H9 (cell line): ENCODE data around the gene FOXD2. TPM values are rescaled to one million over a fixed set of nuclear protein-coding genes. Genes with fewer than 3 reads are reported as not detected.

Source experiments
- DNase-seq: peaks from one replicate; pipeline ENCODE4 v3.0.0-alpha.2; 2017
- H2AFZ ChIP-seq: one replicate; pipeline ENCODE4 v1.6.1; 2013; ENCODE audit warnings: mild to moderate bottlenecking, low read length, control low read depth, moderate library complexity
- H2AK5ac ChIP-seq: 2 replicates; pipeline ENCODE4 v1.6.1; 2013; ENCODE audit warnings: low read length, control low read depth, mixed read lengths; ENCODE audit not compliant: insufficient read length
- H2BK120ac ChIP-seq: one replicate; pipeline ENCODE4 v1.6.1; 2013; ENCODE audit warnings: low read depth, mild to moderate bottlenecking, low read length, control low read depth, inconsistent platforms; ENCODE audit not compliant: poor library complexity, severe bottlenecking
- H2BK12ac ChIP-seq: 2 replicates; pipeline ENCODE4 v1.6.1; 2013; ENCODE audit warnings: low read length, control low read depth, mixed read lengths, low read depth; ENCODE audit not compliant: insufficient read length
- H2BK15ac ChIP-seq: 2 replicates; pipeline ENCODE4 v1.6.1; 2013; ENCODE audit warnings: low read depth, low read length, control low read depth
- H2BK20ac ChIP-seq: one replicate; pipeline ENCODE4 v1.6.1; 2013; ENCODE audit warnings: low read depth, mild to moderate bottlenecking, low read length, control low read depth, inconsistent platforms; ENCODE audit not compliant: poor library complexity, severe bottlenecking
- H2BK5ac ChIP-seq: 2 replicates; pipeline ENCODE4 v1.6.1; 2013; ENCODE audit warnings: low read length, control low read depth, mixed read lengths; ENCODE audit not compliant: insufficient read length
- H3K14ac ChIP-seq: 2 replicates; pipeline ENCODE4 v1.6.1; 2013; ENCODE audit warnings: low read length, control low read depth; ENCODE audit not compliant: insufficient read depth
- H3K18ac ChIP-seq: 2 replicates; pipeline ENCODE4 v1.6.1; 2013; ENCODE audit warnings: low read depth, mild to moderate bottlenecking, mixed read lengths, low read length, control low read depth; ENCODE audit not compliant: insufficient read length
- H3K23ac ChIP-seq: 2 replicates; pipeline ENCODE4 v1.6.1; 2013; ENCODE audit warnings: low read length, control low read depth, mixed read lengths, low read depth; ENCODE audit not compliant: insufficient read length
- H3K23me2 ChIP-seq: 2 replicates; pipeline ENCODE4 v1.6.1; 2013; ENCODE audit warnings: low read depth, mild to moderate bottlenecking, mixed read lengths, low read length, control low read depth; ENCODE audit not compliant: insufficient read length, poor library complexity, severe bottlenecking
- H3K27ac ChIP-seq: 2 replicates; pipeline ENCODE4 v1.5.1; 2013; ENCODE audit warnings: low read length, control low read depth, mixed read lengths, low read depth; ENCODE audit not compliant: insufficient read length
- H3K27me3 ChIP-seq: 2 replicates; pipeline ENCODE4 v1.6.1; 2013; ENCODE audit warnings: low read length, control low read depth, inconsistent platforms; ENCODE audit not compliant: insufficient read depth
- H3K4ac ChIP-seq: 2 replicates; pipeline ENCODE4 v1.6.1; 2013; ENCODE audit warnings: low read depth, mild to moderate bottlenecking, control low read depth, inconsistent platforms, low read length, moderate library complexity
- H3K4me1 ChIP-seq: 2 replicates; pipeline ENCODE4 v1.6.1; 2013; ENCODE audit warnings: low read length, control low read depth, inconsistent platforms; ENCODE audit not compliant: insufficient read depth
- H3K4me2 ChIP-seq: 2 replicates; pipeline ENCODE4 v1.6.1; 2013; ENCODE audit warnings: low read length, control low read depth, mixed read lengths; ENCODE audit not compliant: insufficient read length, insufficient read depth
- H3K56ac ChIP-seq: 2 replicates; pipeline ENCODE4 v1.6.1; 2013; ENCODE audit warnings: low read depth, mild to moderate bottlenecking, mixed read lengths, low read length, control low read depth; ENCODE audit not compliant: insufficient read length
- H3K79me1 ChIP-seq: 2 replicates; pipeline ENCODE4 v1.6.1; 2013; ENCODE audit warnings: low read depth, mild to moderate bottlenecking, moderate library complexity, low read length, control low read depth, inconsistent platforms; ENCODE audit not compliant: insufficient read depth, poor library complexity, severe bottlenecking
- H3K79me2 ChIP-seq: 2 replicates; pipeline ENCODE4 v1.6.1; 2013; ENCODE audit warnings: low read length, control low read depth, inconsistent platforms; ENCODE audit not compliant: insufficient read depth
- H3K9ac ChIP-seq: 2 replicates; pipeline ENCODE4 v1.6.1; 2013; ENCODE audit warnings: low read length, control low read depth, mixed read lengths; ENCODE audit not compliant: insufficient read length; ENCODE audit errors: extremely low read depth
- H3K9me3 ChIP-seq: one replicate; pipeline ENCODE4 v1.6.1; 2013; ENCODE audit warnings: low read depth, low read length, inconsistent platforms; ENCODE audit not compliant: control insufficient read depth
- H3T11ph ChIP-seq: one replicate; pipeline ENCODE4 v1.6.1; 2013; ENCODE audit warnings: mild to moderate bottlenecking, low read length, control low read depth, inconsistent platforms
- H4K20me1 ChIP-seq: one replicate; pipeline ENCODE4 v1.6.1; 2013; ENCODE audit not compliant: control insufficient read depth, insufficient read length, insufficient read depth
- H4K5ac ChIP-seq: 2 replicates; pipeline ENCODE4 v1.6.1; 2013; ENCODE audit warnings: low read depth, mild to moderate bottlenecking, mixed read lengths, low read length, control low read depth; ENCODE audit not compliant: insufficient read length
- H4K8ac ChIP-seq: replicated peaks from 2 replicates; pipeline ENCODE4 v1.6.1; 2013; ENCODE audit warnings: low read length, control low read depth, mixed read lengths, low read depth; ENCODE audit not compliant: insufficient read length
- H4K91ac ChIP-seq: 2 replicates; pipeline ENCODE4 v1.6.1; 2013; ENCODE audit warnings: low read depth, mild to moderate bottlenecking, moderate library complexity, mixed read lengths, low read length, control low read depth; ENCODE audit not compliant: insufficient read length
- H3K27ac Mint-ChIP-seq, 3 experiments: 2 replicates in 2 of 3; 3 replicates in 1 of 3; pipeline ENCODE4 v1.8.0; 2020 to 2021; ENCODE audit warnings: mixed read lengths in 3 of 3, mild to moderate bottlenecking in 1 of 3, moderate library complexity in 1 of 3
- H3K27me3 Mint-ChIP-seq: 2 replicates; pipeline ENCODE4 v1.8.0; 2021; ENCODE audit warnings: low read depth, mild to moderate bottlenecking, moderate library complexity, mixed read lengths
- H3K36me3 Mint-ChIP-seq, 3 experiments: 2 replicates in 2 of 3; 3 replicates in 1 of 3; pipeline ENCODE4 v1.8.0; 2020 to 2021; ENCODE audit warnings: low read depth in 3 of 3, mixed read lengths in 3 of 3; ENCODE audit not compliant: insufficient read depth in 1 of 3
- H3K4me1 Mint-ChIP-seq, 2 experiments: 2 replicates each; pipeline ENCODE4 v1.8.0; 2020; ENCODE audit warnings: mixed read lengths in 2 of 2
- H3K4me3 Mint-ChIP-seq, 2 experiments: 2 replicates in 1 of 2; 3 replicates in 1 of 2; pipeline ENCODE4 v1.8.0; 2020 to 2021; ENCODE audit warnings: mild to moderate bottlenecking in 2 of 2, mixed read lengths in 2 of 2, moderate library complexity in 1 of 2
- H3K9me3 Mint-ChIP-seq, 2 experiments: 2 replicates in 1 of 2; 3 replicates in 1 of 2; pipeline ENCODE4 v1.8.0; 2020; ENCODE audit warnings: mild to moderate bottlenecking in 2 of 2, mixed read lengths in 2 of 2, moderate library complexity in 1 of 2
- CTCF ChIP-seq: fragments of 200-600 bp; sonication (generic); conservative IDR thresholded peaks from 3 replicates; pipeline ENCODE4 v1.8.0; 2021; ENCODE audit warnings: antibody characterized with exemption, mild to moderate bottlenecking
- WGBS: extraction: QIAGEN DNeasy Blood & Tissue Kit; methylation state at CpG from one replicate; pipeline ENCODE4 v1.1.7; 2013; ENCODE audit warnings: missing lambda C conversion rate, low lambda C conversion rate, mixed read lengths; ENCODE audit not compliant: insufficient read length; ENCODE audit errors: extremely low coverage; 5-methylcytosine and 5-hydroxymethylcytosine counted together
- total RNA-seq: library from RNA; stranded (reverse); gene quantifications from 2 replicates; pipeline ENCODE4 v1.2.1, GENCODE V29; 2021

FOXD2 gene
- total RNA-seq, 1 experiment from 2014 or later: not detected

- H2BK20ac ChIP-seq: no peak overlapping the region
- peaks cover 0 to 4% of the 10 kb centered on the region in 2 experiments; a peak in 1 of 5 replicates for H3K9me3 Mint-ChIP-seq
- no peaks in the 10 kb centered on the region for H3K4me1 ChIP-seq
- H4K20me1 ChIP-seq: no peaks in the 10 kb centered on the region
- no peak overlapping the region for H2BK15ac ChIP-seq
- no peaks in the 10 kb centered on the region for H3K79me2 ChIP-seq
- no peak overlapping the region for H4K8ac ChIP-seq
- H3K36me3 Mint-ChIP-seq: no peaks in the 10 kb centered on the region
- no peak overlapping the region for H3K56ac ChIP-seq
- no peak overlapping the region for H2AFZ ChIP-seq
- no peak overlapping the region for H3K27ac ChIP-seq
- no peak overlapping the region for H3K4me2 ChIP-seq
- H3K27ac Mint-ChIP-seq: no peak overlapping the region
- H2BK5ac ChIP-seq: no peak overlapping the region
- H4K5ac ChIP-seq: no peak overlapping the region
- H3K4ac ChIP-seq: no peak overlapping the region
- peaks cover 5% of the 10 kb centered on the region for H3K23me2 ChIP-seq
- H2BK120ac ChIP-seq: no peak overlapping the region
- peaks cover 20% of the 10 kb centered on the region in 2 experiments for H3K4me1 Mint-ChIP-seq
- no peak for DNase-seq
- no CpG with 5 or more reads among the region's 117 CpGs for WGBS
- no peak overlapping the region for H3T11ph ChIP-seq
- no peaks in the 10 kb centered on the region for H3K9me3 ChIP-seq
- no peak overlapping the region for H2AK5ac ChIP-seq
- no peak overlapping the region for H3K18ac ChIP-seq
- peak overlapping the region; percentile 42 to 73 for H3K4me3 Mint-ChIP-seq
- no peak overlapping the region for H2BK12ac ChIP-seq
- peaks cover 46% of the 10 kb centered on the region for H3K27me3 Mint-ChIP-seq
- no peaks in the 10 kb centered on the region for H3K79me1 ChIP-seq
- H3K27me3 ChIP-seq: peaks cover 87% of the 10 kb centered on the region
- no peak for TF ChIP-seq CTCF
- H3K23ac ChIP-seq: no peak overlapping the region
- H3K9ac ChIP-seq: no peak overlapping the region
- no peak overlapping the region for H4K91ac ChIP-seq
- no peak overlapping the region for H3K14ac ChIP-seq
These were observed 547 bp downstream of the FOXD2 start for GRCh38 chr1:47438165-47439016.
